ENCODE data around the gene PRIMPOL. TPM values are rescaled to one million over a fixed set of nuclear protein-coding genes. Genes with fewer than 3 reads are reported as not detected.

The PRIMPOL gene
- total and polyA plus RNA-seq, 4 experiments from 2014 or later = 14.0 to 23.2 (median 20.9) TPM

GRCh38 chr4:184694412-184694956, 44.9 kb downstream of the PRIMPOL start:
- H3K36me3 ChIP-seq (ENCODE audit: insufficient read depth, low read length) = no peaks in the 10 kb centered on the region
- Mint-ChIP-seq H3K4me1 (no peaks in the 10 kb centered on the region), H3K27ac (peak overlapping the region in 1 of 7 donors; percentile 50), H3K27me3 (no peaks in the 10 kb centered on the region), H3K4me3 (no peak overlapping the region), H3K9me3 (no peaks in the 10 kb centered on the region), H3K36me3 (peaks cover 26 to 28% of the 10 kb centered on the region in 2 donors)
- DNase-seq = no peak
- no peak overlapping the region for H3K4me3 ChIP-seq (ENCODE audit: low read length in 2 of 2)
- intact Hi-C loops (cut with micrococcal nuclease) = no loop called here
- H3K4me1 ChIP-seq (ENCODE audit: insufficient read depth, low read length) = no peaks in the 10 kb centered on the region
- H3K27me3 ChIP-seq (ENCODE audit: insufficient read depth, low read length) = no peaks in the 10 kb centered on the region
- CTCF ChIA-PET (ENCODE audit: partially characterized antibody) = interaction anchor here (0.9 to 1.8 kb wide), 2 partner anchors 10 kb away, joined by 3 to 4 read pairs; no protein-coding TSS in a partner anchor
- no peaks in the 10 kb centered on the region for H3K9me3 ChIP-seq (ENCODE audit: control insufficient read depth in 1 of 2, low read length in 2 of 2)
- POLR2A ChIA-PET (ENCODE audit: partially characterized antibody) = no interaction called here
- H3K27ac ChIP-seq (ENCODE audit: low read depth, low read length) = no peak overlapping the region

GRCh38 chr4:184695178-184695896, 45.8 kb downstream of the PRIMPOL start:
- Histone ChIP-seq H3K9me3 (ENCODE audit: control insufficient read depth in 1 of 2, low read length in 2 of 2) (no peaks in the 10 kb centered on the region), H3K4me3 (ENCODE audit: low read length in 2 of 2) (no peak overlapping the region), H3K27ac (ENCODE audit: low read depth, low read length) (no peak overlapping the region), H3K36me3 (ENCODE audit: insufficient read depth, low read length) (no peaks in the 10 kb centered on the region), H3K4me1 (ENCODE audit: insufficient read depth, low read length) (no peaks in the 10 kb centered on the region), H3K27me3 (ENCODE audit: insufficient read depth, low read length) (no peaks in the 10 kb centered on the region)
- peak overlapping the region in 2 of 7 donors; percentile 4 to 74 for H3K27ac Mint-ChIP-seq
- no peaks in the 10 kb centered on the region for H3K9me3 Mint-ChIP-seq
- no peaks in the 10 kb centered on the region for H3K27me3 Mint-ChIP-seq
- H3K4me1 Mint-ChIP-seq = no peaks in the 10 kb centered on the region
- intact Hi-C loops (cut with micrococcal nuclease) = no loop called here
- POLR2A ChIA-PET (ENCODE audit: partially characterized antibody) = interaction anchor here (1.6 kb wide), 1 partner anchor 39 kb away, joined by 5 read pairs; the partner anchor contains the start of gene CENPU
- DNase-seq = no peak
- no peak overlapping the region for H3K4me3 Mint-ChIP-seq
- CTCF ChIA-PET (ENCODE audit: partially characterized antibody) = interaction anchor here (0.9 to 1.8 kb wide), 2 partner anchors 9 to 11 kb away, joined by 3 to 4 read pairs; no protein-coding TSS in a partner anchor
- peaks cover 26 to 28% of the 10 kb centered on the region in 2 donors for H3K36me3 Mint-ChIP-seq

- no peaks in the 10 kb centered on the region for H3K4me1 Mint-ChIP-seq
- H3K9me3 Mint-ChIP-seq = no peaks in the 10 kb centered on the region
- intact Hi-C loops (cut with micrococcal nuclease) = no loop called here
- no peaks in the 10 kb centered on the region for H3K36me3 ChIP-seq (ENCODE audit: insufficient read depth, low read length)
- peak overlapping the region in 1 of 7 donors; percentile 3 for H3K27ac Mint-ChIP-seq
- H3K27me3 Mint-ChIP-seq = no peaks in the 10 kb centered on the region
- H3K9me3 ChIP-seq (ENCODE audit: control insufficient read depth in 1 of 2, low read length in 2 of 2) = no peaks in the 10 kb centered on the region
- CTCF ChIA-PET (ENCODE audit: partially characterized antibody) = interaction anchor here (1.2 kb wide), 1 partner anchor 11 kb away, joined by 3 read pairs; no protein-coding TSS in a partner anchor
- no peaks in the 10 kb centered on the region for H3K4me1 ChIP-seq (ENCODE audit: insufficient read depth, low read length)
- POLR2A ChIA-PET (ENCODE audit: partially characterized antibody) = no interaction called here
- H3K36me3 Mint-ChIP-seq = peaks cover 15 to 21% of the 10 kb centered on the region in 2 donors
- H3K27ac ChIP-seq (ENCODE audit: low read depth, low read length) = no peak overlapping the region
- H3K27me3 ChIP-seq (ENCODE audit: insufficient read depth, low read length) = no peaks in the 10 kb centered on the region
- no peak overlapping the region for H3K4me3 Mint-ChIP-seq
- no peak for DNase-seq
- no peak overlapping the region for H3K4me3 ChIP-seq (ENCODE audit: low read length in 2 of 2)
These were observed 48.4 kb downstream of the PRIMPOL start for GRCh38 chr4:184697956-184698355.

GRCh38 chr4:184699941-184700340, 50.4 kb downstream of the PRIMPOL start:
- H3K4me3 Mint-ChIP-seq = no peak overlapping the region
- no peaks in the 10 kb centered on the region for H3K4me1 Mint-ChIP-seq
- Histone ChIP-seq H3K36me3 (ENCODE audit: insufficient read depth, low read length) (no peaks in the 10 kb centered on the region), H3K4me3 (ENCODE audit: low read length in 2 of 2) (no peak overlapping the region), H3K4me1 (ENCODE audit: insufficient read depth, low read length) (no peaks in the 10 kb centered on the region), H3K9me3 (ENCODE audit: control insufficient read depth in 1 of 2, low read length in 2 of 2) (no peaks in the 10 kb centered on the region), H3K27ac (ENCODE audit: low read depth, low read length) (no peak overlapping the region), H3K27me3 (ENCODE audit: insufficient read depth, low read length) (no peaks in the 10 kb centered on the region)
- H3K36me3 Mint-ChIP-seq = peaks cover 5 to 9% of the 10 kb centered on the region in 2 donors
- DNase-seq = no peak
- no peaks in the 10 kb centered on the region for H3K27me3 Mint-ChIP-seq
- peak overlapping the region in 2 of 7 donors; percentile 18 to 75 for H3K27ac Mint-ChIP-seq
- intact Hi-C loops (cut with micrococcal nuclease) = no loop called here
- no peaks in the 10 kb centered on the region for H3K9me3 Mint-ChIP-seq
- ChIA-PET POLR2A (ENCODE audit: partially characterized antibody) (no interaction called here), CTCF (ENCODE audit: partially characterized antibody) (interaction anchor here (0.6 to 1.3 kb wide), 3 partner anchors 46 to 1570 kb away, joined by 3 to 4 read pairs (median 3); no protein-coding TSS in a partner anchor)

- POLR2A ChIA-PET (ENCODE audit: partially characterized antibody) = no interaction called here
These were observed 52.6 kb downstream of the PRIMPOL start for GRCh38 chr4:184702114-184702513.

GRCh38 chr4:184705692-184706091, 56.2 kb downstream of the PRIMPOL start:
- H3K36me3 ChIP-seq (ENCODE audit: insufficient read depth, low read length) = no peaks in the 10 kb centered on the region

More at GRCh38 chr4:184702114-184702513, 52.6 kb downstream of the PRIMPOL start:
- no peaks in the 10 kb centered on the region for H3K27me3 ChIP-seq (ENCODE audit: insufficient read depth, low read length)
- CTCF ChIA-PET (ENCODE audit: partially characterized antibody) = interaction anchor here (1.0 to 2.1 kb wide), 2 partner anchors 8 to 43 kb away, joined by 3 to 4 read pairs; no protein-coding TSS in a partner anchor
- peaks cover 0 to 3% of the 10 kb centered on the region in 2 donors for H3K36me3 Mint-ChIP-seq
- H3K4me1 Mint-ChIP-seq = peaks cover 7 to 13% (median 9%) of the 10 kb centered on the region in 4 donors
- no peak overlapping the region for H3K27ac Mint-ChIP-seq
- no peak overlapping the region for H3K4me3 Mint-ChIP-seq
- no peaks in the 10 kb centered on the region for H3K9me3 Mint-ChIP-seq
- H3K4me3 ChIP-seq (ENCODE audit: low read length in 2 of 2) = no peak overlapping the region
- H3K4me1 ChIP-seq (ENCODE audit: insufficient read depth, low read length) = peaks cover 7% of the 10 kb centered on the region
- H3K36me3 ChIP-seq (ENCODE audit: insufficient read depth, low read length) = no peaks in the 10 kb centered on the region
- DNase-seq = no peak
- H3K27ac ChIP-seq (ENCODE audit: low read depth, low read length) = no peak overlapping the region
- intact Hi-C loops (cut with micrococcal nuclease) = no loop called here
- H3K27me3 Mint-ChIP-seq = no peaks in the 10 kb centered on the region
- H3K9me3 ChIP-seq (ENCODE audit: control insufficient read depth in 1 of 2, low read length in 2 of 2) = no peaks in the 10 kb centered on the region

GRCh38 chr4:184706453-184706852, 56.9 kb downstream of the PRIMPOL start:
- no peaks in the 10 kb centered on the region for H3K27me3 Mint-ChIP-seq
- intact Hi-C loops (cut with micrococcal nuclease) = no loop called here
- Histone ChIP-seq H3K4me3 (ENCODE audit: low read length in 2 of 2) (no peak overlapping the region), H3K27me3 (ENCODE audit: insufficient read depth, low read length) (no peaks in the 10 kb centered on the region), H3K9me3 (ENCODE audit: control insufficient read depth in 1 of 2, low read length in 2 of 2) (no peaks in the 10 kb centered on the region), H3K4me1 (ENCODE audit: insufficient read depth, low read length) (peaks cover 7% of the 10 kb centered on the region), H3K27ac (ENCODE audit: low read depth, low read length) (no peak overlapping the region), H3K36me3 (ENCODE audit: insufficient read depth, low read length) (no peaks in the 10 kb centered on the region)
- CTCF ChIA-PET (ENCODE audit: partially characterized antibody) = interaction anchor here (0.6 kb wide), 1 partner anchor 28 kb away, joined by 4 read pairs; the partner anchor contains the start of gene CENPU
- H3K9me3 Mint-ChIP-seq = no peaks in the 10 kb centered on the region
- peaks cover 7 to 13% (median 9%) of the 10 kb centered on the region in 4 donors for H3K4me1 Mint-ChIP-seq
- H3K36me3 Mint-ChIP-seq = peaks cover 0 to 7% of the 10 kb centered on the region in 2 donors
- DNase-seq = no peak
- H3K4me3 Mint-ChIP-seq = no peak overlapping the region
- POLR2A ChIA-PET (ENCODE audit: partially characterized antibody) = interaction anchor here (0.6 to 1.7 kb wide), 2 partner anchors 27 to 38 kb away, joined by 3 to 4 read pairs; partner anchors contain the start of gene CENPU
- H3K27ac Mint-ChIP-seq = peak overlapping the region in 1 of 7 donors; percentile 39

More at GRCh38 chr4:184705692-184706091, 56.2 kb downstream of the PRIMPOL start:
- H3K4me1 Mint-ChIP-seq = peaks cover 7 to 13% (median 9%) of the 10 kb centered on the region in 4 donors
- CTCF ChIA-PET (ENCODE audit: partially characterized antibody) = no interaction called here
- peak overlapping the region in 7 of 8 donors; percentile 2 to 63 (median 35) for H3K4me3 Mint-ChIP-seq
- H3K4me3 ChIP-seq (ENCODE audit: low read length in 2 of 2) = no peak overlapping the region
- POLR2A ChIA-PET (ENCODE audit: partially characterized antibody) = no interaction called here
- H3K27ac Mint-ChIP-seq = peak overlapping the region in 2 of 7 donors; percentile 1 to 65
- intact Hi-C loops (cut with micrococcal nuclease) = no loop called here
- no peaks in the 10 kb centered on the region for H3K9me3 ChIP-seq (ENCODE audit: control insufficient read depth in 1 of 2, low read length in 2 of 2)
- no peak overlapping the region for H3K27ac ChIP-seq (ENCODE audit: low read depth, low read length)
- peak in 3 of 5 donors; percentile 5 to 7 (median 6) for DNase-seq
- no peaks in the 10 kb centered on the region for H3K9me3 Mint-ChIP-seq
- H3K27me3 Mint-ChIP-seq = no peaks in the 10 kb centered on the region
- H3K4me1 ChIP-seq (ENCODE audit: insufficient read depth, low read length) = peaks cover 7% of the 10 kb centered on the region
- H3K27me3 ChIP-seq (ENCODE audit: insufficient read depth, low read length) = no peaks in the 10 kb centered on the region
- peaks cover 0 to 10% of the 10 kb centered on the region in 2 donors for H3K36me3 Mint-ChIP-seq
